IMR-90 (cell line): ENCODE results near the gene RYR1. TPM values are rescaled to one million over a fixed set of nuclear protein-coding genes. Genes with fewer than 3 reads are reported as not detected.

ENCODE experiments used
- ATAC-seq: fragments of 200-7000 bp; cut with Tn5 transposase; 2 replicates; pipeline ENCODE4 v1.9.1; 2020; ENCODE audit warnings: low read depth, mild to moderate bottlenecking, moderate library complexity
- BruUV-seq: library from RNA; stranded (reverse); fragments of 400-500 nt; replicated peaks from 2 replicates; lab custom pipeline; 2021; lab: Mats Ljungman, UMichigan
- CTCF ChIA-PET: fragments of 300-600 bp; formaldehyde crosslinking; extraction: SDS; loops from one replicate; lab custom pipeline; 2021; ENCODE audit warnings: antibody characterized with exemption; lab: Yijun Ruan, JAX
- POLR2A ChIA-PET: fragments of 300-600 bp; sonication (Branson Sonifier 250); formaldehyde crosslinking; loops from one replicate; lab custom pipeline; 2022; ENCODE audit warnings: antibody characterized with exemption; ENCODE audit not compliant: unreplicated experiment; lab: Charles Lee
- DNase-seq: peaks from one replicate; pipeline ENCODE4 v3.0.0; 2013
- H2AFZ ChIP-seq: replicated peaks from 2 replicates; pipeline ENCODE3; 2013; ENCODE audit warnings: low read length, mild to moderate bottlenecking; ENCODE audit not compliant: poor library complexity
- H2AK5ac ChIP-seq: 2 replicates; pipeline ENCODE4 v1.6.1; 2013; ENCODE audit warnings: low read depth, low read length, inconsistent platforms
- H2AK9ac ChIP-seq: replicated peaks from 2 replicates; pipeline ENCODE3; 2013; ENCODE audit warnings: mild to moderate bottlenecking, low read depth, low read length, moderate library complexity; ENCODE audit not compliant: poor library complexity
- H2BK120ac ChIP-seq: 2 replicates; pipeline ENCODE4 v1.6.1; 2013; ENCODE audit warnings: low read depth, low read length, inconsistent platforms
- H2BK15ac ChIP-seq: 3 replicates; pipeline ENCODE4 v1.6.1; 2013; ENCODE audit warnings: low read depth, low read length, inconsistent platforms
- H2BK20ac ChIP-seq: 2 replicates; pipeline ENCODE4 v1.6.1; 2013; ENCODE audit warnings: low read depth, mild to moderate bottlenecking, inconsistent platforms, low read length, moderate library complexity
- H2BK5ac ChIP-seq: 2 replicates; pipeline ENCODE4 v1.6.1; 2013; ENCODE audit warnings: mild to moderate bottlenecking, low read depth, low read length, inconsistent platforms; ENCODE audit not compliant: poor library complexity, severe bottlenecking
- H3K14ac ChIP-seq: replicated peaks from 2 replicates; pipeline ENCODE4 v1.6.1; 2013; ENCODE audit warnings: low read depth, low read length, inconsistent platforms
- H3K18ac ChIP-seq: 2 replicates; pipeline ENCODE4 v1.6.1; 2013; ENCODE audit warnings: low read depth, low read length, control low read depth
- H3K23ac ChIP-seq: 2 replicates; pipeline ENCODE4 v1.6.1; 2013; ENCODE audit warnings: low read depth, low read length, inconsistent platforms
- H3K27ac ChIP-seq: 2 replicates; pipeline ENCODE4 v1.5.1; 2013; ENCODE audit warnings: mild to moderate bottlenecking, control low read depth, low read length; ENCODE audit not compliant: insufficient read depth
- H3K27me3 ChIP-seq: 2 replicates; pipeline ENCODE4 v1.6.1; 2013; ENCODE audit warnings: low read length; ENCODE audit not compliant: control insufficient read depth, insufficient read depth
- H3K36me3 ChIP-seq: 2 replicates; pipeline ENCODE4 v1.6.1; 2013; ENCODE audit warnings: low read length, mixed read lengths; ENCODE audit not compliant: control insufficient read depth, insufficient read depth
- H3K4ac ChIP-seq: 2 replicates; pipeline ENCODE4 v1.6.1; 2013; ENCODE audit warnings: low read depth, low read length, inconsistent platforms
- H3K4me1 ChIP-seq: 2 replicates; pipeline ENCODE4 v1.6.1; 2013; ENCODE audit warnings: low read length, mixed read lengths; ENCODE audit not compliant: control insufficient read depth, insufficient read depth
- H3K4me2 ChIP-seq: 2 replicates; pipeline ENCODE4 v1.6.1; 2013; ENCODE audit warnings: low read depth, mild to moderate bottlenecking, control low read depth, low read length, moderate library complexity
- H3K4me3 ChIP-seq: 2 replicates; pipeline ENCODE4 v1.5.1; 2013; ENCODE audit warnings: low read depth, mild to moderate bottlenecking, control low read depth, low read length, moderate library complexity; ENCODE audit not compliant: insufficient read depth
- H3K56ac ChIP-seq: 2 replicates; pipeline ENCODE4 v1.6.1; 2013; ENCODE audit warnings: low read length, inconsistent platforms; ENCODE audit not compliant: insufficient read depth; ENCODE audit errors: extremely low read depth
- H3K79me1 ChIP-seq, 2 experiments: 2 replicates each; pipeline ENCODE4 v1.6.1; 2013; ENCODE audit warnings: low read length in 2 of 2, inconsistent platforms in 1 of 2, low read depth in 1 of 2
- H3K9ac ChIP-seq: 2 replicates; pipeline ENCODE4 v1.6.1; 2013; ENCODE audit warnings: low read depth, low read length, control low read depth
- H3K9me1 ChIP-seq: 2 replicates; pipeline ENCODE4 v1.6.1; 2013; ENCODE audit warnings: low read length, inconsistent platforms; ENCODE audit not compliant: insufficient read depth
- H3K9me3 ChIP-seq: 2 replicates; pipeline ENCODE4 v1.6.1; 2013; ENCODE audit warnings: low read length; ENCODE audit not compliant: control insufficient read depth, insufficient read depth
- H4K20me1 ChIP-seq: 2 replicates; pipeline ENCODE4 v1.6.1; 2013; ENCODE audit warnings: low read length, inconsistent platforms; ENCODE audit not compliant: insufficient read depth
- H4K5ac ChIP-seq: 2 replicates; pipeline ENCODE4 v1.6.1; 2013; ENCODE audit warnings: mild to moderate bottlenecking, low read depth, low read length, control low read depth
- H4K8ac ChIP-seq, 2 experiments: 2 replicates each; pipeline ENCODE4 v1.6.1; 2013; ENCODE audit warnings: low read depth in 2 of 2, low read length in 2 of 2, control low read depth in 1 of 2, inconsistent platforms in 1 of 2
- H4K91ac ChIP-seq: 2 replicates; pipeline ENCODE4 v1.6.1; 2013; ENCODE audit warnings: low read depth, low read length, inconsistent platforms; ENCODE audit not compliant: insufficient read depth
- BHLHE40 ChIP-seq: fragments of 150-350 bp; IDR thresholded peaks from 2 replicates; pipeline ENCODE4 v1.6.1; 2016; ENCODE audit warnings: mild to moderate bottlenecking, low read depth, low read length
- CEBPB ChIP-seq: IDR thresholded peaks from 2 replicates; pipeline ENCODE4 v1.6.1; 2012; ENCODE audit warnings: low read depth, low read length, improper control_type of control experiment
- CHD1 ChIP-seq: IDR thresholded peaks from 2 replicates; pipeline ENCODE4 v1.6.1; 2012; ENCODE audit warnings: low read depth, low read length, improper control_type of control experiment
- FOS ChIP-seq: fragments of 150-350 bp; IDR thresholded peaks from 2 replicates; pipeline ENCODE4 v1.6.1; 2016; ENCODE audit warnings: low read depth, low read length
- MAFK ChIP-seq: IDR thresholded peaks from 2 replicates; pipeline ENCODE4 v1.6.1; 2012; ENCODE audit warnings: low read depth, low read length, improper control_type of control experiment
- MAZ ChIP-seq: IDR thresholded peaks from 2 replicates; pipeline ENCODE4 v1.6.1; 2012; ENCODE audit warnings: low read depth, mild to moderate bottlenecking, low read length, improper control_type of control experiment, moderate library complexity, borderline replicate concordance
- MXI1 ChIP-seq: IDR thresholded peaks from 2 replicates; pipeline ENCODE4 v1.6.1; 2012; ENCODE audit warnings: low read depth, mild to moderate bottlenecking, low read length, moderate library complexity, borderline replicate concordance
- NFE2L2 ChIP-seq: fragments of 150-350 bp; IDR thresholded peaks from 2 replicates; pipeline ENCODE4 v1.6.1; 2016; ENCODE audit warnings: low read depth, mild to moderate bottlenecking, low read length
- RAD21 ChIP-seq: IDR thresholded peaks from 2 replicates; pipeline ENCODE4 v1.6.1; 2012; ENCODE audit warnings: low read length, improper control_type of control experiment
- RFX5 ChIP-seq: IDR thresholded peaks from 2 replicates; pipeline ENCODE4 v1.8.0; 2012; ENCODE audit warnings: low read depth, mild to moderate bottlenecking, low read length, moderate library complexity
- SMC3 ChIP-seq: fragments of 150-350 bp; IDR thresholded peaks from 2 replicates; pipeline ENCODE4 v1.6.1; 2016; ENCODE audit warnings: low read depth, mild to moderate bottlenecking, antibody characterized with exemption, low read length, moderate library complexity
- USF2 ChIP-seq: fragments of 150-350 bp; IDR thresholded peaks from 2 replicates; pipeline ENCODE4 v1.6.1; 2017; ENCODE audit warnings: mild to moderate bottlenecking, antibody characterized with exemption, low read length, low read depth
- WGBS, 2 experiments: methylation state at CpG; one replicate each; pipeline versions ENCODE4 v1.1.5 to v1.1.7; 2013; ENCODE audit warnings: missing lambda C conversion rate in 2 of 2; ENCODE audit not compliant: insufficient read length in 1 of 2; ENCODE audit errors: extremely low coverage in 2 of 2; 5-methylcytosine and 5-hydroxymethylcytosine counted together
- dilution Hi-C: fragments of 300-500 bp; cut with HindIII; formaldehyde crosslinking; loops from one replicate; pipeline ENCODE4 v1.14.3; 2018; ENCODE audit warnings: low sequenced_read_pairs; ENCODE audit not compliant: unreplicated experiment
- in situ Hi-C: fragments of 300-500 bp; cut with MboI; formaldehyde crosslinking; loops from 3 replicates; pipeline ENCODE4 v1.14.3; 2019; ENCODE audit warnings: low sequenced_read_pairs, inconsistent platforms, mixed read lengths
- intact Hi-C: fragments of 100-400 bp; cut with micrococcal nuclease; formaldehyde crosslinking; loops from 2 replicates; pipeline ENCODE4 v1.10.0; 2022
- polyA plus RNA-seq, 3 experiments: library from polyadenylated mRNA; depleted of rRNA; stranded (reverse); fragments of >200 nt; gene quantifications; 2 replicates each; pipeline ENCODE4 v1.2.3, GENCODE V29; 2012; ENCODE audit warnings: low replicate concordance in 1 of 3
- total RNA-seq: library from RNA; depleted of rRNA; stranded (reverse); fragments of >200 nt; gene quantifications from 2 replicates; pipeline ENCODE4 v1.2.3, GENCODE V29; 2012

RYR1 gene
- total and polyA plus RNA-seq, 2 of the 4 experiments (the other 2 are of a cell fraction), result not detected

GRCh38 chr19:38444026-38444425, 10.5 kb downstream of the RYR1 start:
- Histone ChIP-seq H4K8ac (no peak overlapping the region), H3K18ac (no peak overlapping the region), H2AK9ac (no peak overlapping the region), H2BK20ac (no peak overlapping the region), H3K36me3 (no peaks in the 10 kb centered on the region), H3K79me1 (no peaks in the 10 kb centered on the region), H2BK5ac (no peak overlapping the region), H3K4me1 (no peaks in the 10 kb centered on the region), H4K5ac (no peak overlapping the region), H2AFZ (no peak overlapping the region), H3K4me2 (no peak overlapping the region), H2BK15ac (no peak overlapping the region), H3K27ac (no peak overlapping the region), H3K4ac (no peak overlapping the region), H3K56ac (no peak overlapping the region), H3K23ac (no peak overlapping the region), H3K9ac (no peak overlapping the region), H3K9me3 (no peaks in the 10 kb centered on the region), H4K20me1 (no peaks in the 10 kb centered on the region), H2AK5ac (no peak overlapping the region), H3K4me3 (no peak overlapping the region), H3K14ac (no peak overlapping the region), H2BK120ac (no peak overlapping the region), H3K27me3 (peaks cover 9% of the 10 kb centered on the region; the same call in 1 of the 2 replicates), H4K91ac (no peak overlapping the region), H3K9me1 (no peaks in the 10 kb centered on the region)
- ATAC-seq (no peak), DNase-seq (no peak)
- in situ Hi-C loops (no loop called here), intact Hi-C loops (no loop called here), dilution Hi-C loops (no loop called here)
- CTCF ChIA-PET, result no interaction called here
- POLR2A ChIA-PET, result no interaction called here
- BruUV-seq, result no TSS peak
- TF ChIP-seq RAD21, result no peak
- TF ChIP-seq SMC3, result no peak
- TF ChIP-seq MAFK, result no peak
- no peak for TF ChIP-seq USF2
- no peak for TF ChIP-seq MAZ
- TF ChIP-seq BHLHE40, result no peak
- TF ChIP-seq RFX5, result no peak
- no peak for TF ChIP-seq MXI1
- TF ChIP-seq FOS, result no peak
- no peak for TF ChIP-seq CEBPB
- no peak for TF ChIP-seq CHD1
- no peak for TF ChIP-seq NFE2L2
- 64% methylated on average over 2 of the region's 7 CpGs; no CpG with 5 or more reads in 1 of the 2 experiments for WGBS, 2 experiments
